Measurements from ENCODE around the gene SESTD1.

The SESTD1 gene

GRCh38 chr2:179184610-179185009 lies 80.0 kb downstream of the SESTD1 start:
- no peak for DNase-seq (ENCODE audit: low spot score)

- no peak for DNase-seq (ENCODE audit: low spot score)
Measured at GRCh38 chr2:179181002-179181401, 83.6 kb downstream of the SESTD1 start.

GRCh38 chr2:179180242-179180641 lies 84.4 kb downstream of the SESTD1 start:
- DNase-seq (ENCODE audit: low spot score) = no peak

- no peak for DNase-seq (ENCODE audit: low spot score)
Measured at GRCh38 chr2:179179719-179180118, 84.9 kb downstream of the SESTD1 start.

- DNase-seq (ENCODE audit: low spot score) = no peak
Measured at GRCh38 chr2:179177694-179178093, 86.9 kb downstream of the SESTD1 start.

- DNase-seq (ENCODE audit: low spot score) = no peak
Measured at GRCh38 chr2:179174240-179174639, 90.4 kb downstream of the SESTD1 start.

GRCh38 chr2:179172894-179173293 lies 91.7 kb downstream of the SESTD1 start:
- DNase-seq (ENCODE audit: low spot score) = no peak

- DNase-seq (ENCODE audit: low spot score) = no peak
Measured at GRCh38 chr2:179171371-179171770, 93.3 kb downstream of the SESTD1 start.

GRCh38 chr2:179170901-179171300 lies 93.7 kb downstream of the SESTD1 start:
- DNase-seq (ENCODE audit: low spot score) = no peak

GRCh38 chr2:179165356-179166000 lies 99.2 kb downstream of the SESTD1 start:
- no peak for DNase-seq (ENCODE audit: low spot score)

GRCh38 chr2:179141206-179141605 lies 123.4 kb downstream of the SESTD1 start:
- no peak for DNase-seq (ENCODE audit: low spot score)

- no peak for DNase-seq (ENCODE audit: low spot score)
Measured at GRCh38 chr2:179140571-179140970, 124.1 kb downstream of the SESTD1 start.

GRCh38 chr2:179139506-179139905 lies 125.1 kb downstream of the SESTD1 start:
- DNase-seq (ENCODE audit: low spot score) = no peak

- DNase-seq (ENCODE audit: low spot score) = no peak
Measured at GRCh38 chr2:179137200-179137759, 127.4 kb downstream of the SESTD1 start.

- no peak for DNase-seq (ENCODE audit: low spot score)
Measured at GRCh38 chr2:179133016-179133415, 131.6 kb downstream of the SESTD1 start.

GRCh38 chr2:179132076-179132475 lies 132.6 kb downstream of the SESTD1 start:
- DNase-seq (ENCODE audit: low spot score) = no peak

GRCh38 chr2:179130560-179130959 lies 134.1 kb downstream of the SESTD1 start:
- no peak for DNase-seq (ENCODE audit: low spot score)

- DNase-seq (ENCODE audit: low spot score) = no peak
Measured at GRCh38 chr2:179129574-179130238, 134.9 kb downstream of the SESTD1 start.

- DNase-seq (ENCODE audit: low spot score) = no peak
Measured at GRCh38 chr2:179125404-179125803, 139.2 kb downstream of the SESTD1 start.

- no peak for DNase-seq (ENCODE audit: low spot score)
Measured at GRCh38 chr2:179124282-179124681, 140.3 kb downstream of the SESTD1 start.

- DNase-seq (ENCODE audit: low spot score) = no peak
Measured at GRCh38 chr2:179123272-179123662, 141.4 kb downstream of the SESTD1 start.

GRCh38 chr2:179107737-179108136 lies 156.9 kb downstream of the SESTD1 start:
- DNase-seq (ENCODE audit: low spot score) = no peak

GRCh38 chr2:179106676-179107428 lies 157.8 kb downstream of the SESTD1 start:
- no peak for DNase-seq (ENCODE audit: low spot score)

Data from ecto neural progenitor cell (in vitro differentiated cells).